VCaP (cell line): Measurements from ENCODE around the gene RAPGEF1.

Experiments used
- H3K27ac ChIP-seq: fragments of 450-650 bp; 2 replicates; pipeline ENCODE4 v1.5.1; 2017
- TF ChIP-seq, protein P1 (sequence below): fragments of 450-650 bp; conservative IDR thresholded peaks from 2 replicates; pipeline ENCODE4 v1.5.1; 2017; ENCODE audit warnings: mild to moderate bottlenecking, moderate library complexity

Gene RAPGEF1

GRCh38 chr9:131609099-131609830, 130.6 kb downstream of the RAPGEF1 start:
- H3K27ac ChIP-seq: peak overlapping the region; percentile 81
- TF ChIP-seq, protein P1, sequence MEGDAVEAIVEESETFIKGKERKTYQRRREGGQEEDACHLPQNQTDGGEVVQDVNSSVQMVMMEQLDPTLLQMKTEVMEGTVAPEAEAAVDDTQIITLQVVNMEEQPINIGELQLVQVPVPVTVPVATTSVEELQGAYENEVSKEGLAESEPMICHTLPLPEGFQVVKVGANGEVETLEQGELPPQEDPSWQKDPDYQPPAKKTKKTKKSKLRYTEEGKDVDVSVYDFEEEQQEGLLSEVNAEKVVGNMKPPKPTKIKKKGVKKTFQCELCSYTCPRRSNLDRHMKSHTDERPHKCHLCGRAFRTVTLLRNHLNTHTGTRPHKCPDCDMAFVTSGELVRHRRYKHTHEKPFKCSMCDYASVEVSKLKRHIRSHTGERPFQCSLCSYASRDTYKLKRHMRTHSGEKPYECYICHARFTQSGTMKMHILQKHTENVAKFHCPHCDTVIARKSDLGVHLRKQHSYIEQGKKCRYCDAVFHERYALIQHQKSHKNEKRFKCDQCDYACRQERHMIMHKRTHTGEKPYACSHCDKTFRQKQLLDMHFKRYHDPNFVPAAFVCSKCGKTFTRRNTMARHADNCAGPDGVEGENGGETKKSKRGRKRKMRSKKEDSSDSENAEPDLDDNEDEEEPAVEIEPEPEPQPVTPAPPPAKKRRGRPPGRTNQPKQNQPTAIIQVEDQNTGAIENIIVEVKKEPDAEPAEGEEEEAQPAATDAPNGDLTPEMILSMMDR: no peak

DNA sequence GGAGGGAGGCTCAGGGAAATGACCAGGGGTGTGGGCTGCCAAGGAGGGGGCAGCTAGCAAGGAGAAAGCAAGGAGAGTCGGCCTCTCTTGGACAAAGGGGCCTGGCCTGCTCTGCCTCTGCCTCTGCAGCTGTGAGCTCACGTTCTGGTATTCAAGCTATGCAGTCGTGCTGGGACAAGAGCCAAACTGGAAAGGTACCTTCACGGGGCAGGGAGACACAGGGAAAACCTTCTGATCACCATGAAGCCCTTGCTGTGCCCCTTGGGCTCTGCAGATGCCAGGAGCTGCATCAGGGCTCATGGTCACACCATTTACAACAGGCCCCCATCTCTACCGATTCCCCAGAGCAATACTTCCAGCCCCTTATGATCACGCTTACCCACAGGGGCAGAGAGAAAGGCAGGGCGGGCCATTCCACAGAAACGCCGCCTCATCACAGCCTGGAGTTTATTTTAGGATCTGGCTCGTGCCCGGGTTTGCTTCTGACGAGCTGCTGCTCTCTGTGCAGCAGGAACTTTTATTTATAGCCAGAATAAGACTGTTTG, 131.3 kb downstream of the RAPGEF1 start:
- TF ChIP-seq, protein P1: no peak
- peak overlapping the region; percentile 81 for H3K27ac ChIP-seq

- peak overlapping the region; percentile 81 for H3K27ac ChIP-seq
- TF ChIP-seq, protein P1: no peak
Observed at GRCh38 chr9:131607591-131607990, 132.3 kb downstream of the RAPGEF1 start.

DNA sequence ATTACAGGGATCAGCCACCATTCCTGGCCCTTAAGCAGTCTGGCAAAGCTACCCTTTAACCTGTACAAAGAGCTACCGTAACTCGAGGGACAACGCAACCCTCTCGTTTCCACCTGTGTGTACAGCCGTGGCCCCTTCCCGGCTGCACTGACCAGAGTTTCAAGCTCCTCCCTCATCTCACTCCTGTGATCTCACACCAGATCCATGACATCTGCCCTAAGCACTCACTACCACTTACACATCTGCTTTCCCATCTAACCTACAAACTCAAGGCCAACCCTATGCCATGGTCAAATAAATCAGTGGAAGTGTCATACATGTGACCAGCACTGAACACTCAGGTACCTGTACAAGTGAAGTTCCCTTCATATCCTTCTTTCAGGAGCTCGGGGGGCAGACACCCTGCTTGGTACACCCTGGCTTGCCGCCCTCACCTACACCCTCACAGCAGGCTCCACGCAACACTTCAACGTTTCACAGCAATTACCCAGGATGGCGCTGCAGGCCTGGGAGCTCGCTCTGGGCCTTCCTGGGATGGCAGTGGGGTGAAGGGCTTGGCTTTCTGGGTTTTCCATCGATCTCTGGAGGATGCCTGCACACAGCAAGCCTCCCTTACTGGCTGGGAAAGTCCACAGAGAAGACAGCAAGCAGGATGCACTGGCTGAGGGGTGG, 132.8 kb downstream of the RAPGEF1 start:
- peak overlapping the region; percentile 81; the same call in 1 of the 2 replicates for H3K27ac ChIP-seq
- TF ChIP-seq, protein P1: no peak

GRCh38 chr9:131605770-131606590, 133.9 kb downstream of the RAPGEF1 start:
- H3K27ac ChIP-seq: no peak overlapping the region
- TF ChIP-seq, protein P1: no peak

DNA sequence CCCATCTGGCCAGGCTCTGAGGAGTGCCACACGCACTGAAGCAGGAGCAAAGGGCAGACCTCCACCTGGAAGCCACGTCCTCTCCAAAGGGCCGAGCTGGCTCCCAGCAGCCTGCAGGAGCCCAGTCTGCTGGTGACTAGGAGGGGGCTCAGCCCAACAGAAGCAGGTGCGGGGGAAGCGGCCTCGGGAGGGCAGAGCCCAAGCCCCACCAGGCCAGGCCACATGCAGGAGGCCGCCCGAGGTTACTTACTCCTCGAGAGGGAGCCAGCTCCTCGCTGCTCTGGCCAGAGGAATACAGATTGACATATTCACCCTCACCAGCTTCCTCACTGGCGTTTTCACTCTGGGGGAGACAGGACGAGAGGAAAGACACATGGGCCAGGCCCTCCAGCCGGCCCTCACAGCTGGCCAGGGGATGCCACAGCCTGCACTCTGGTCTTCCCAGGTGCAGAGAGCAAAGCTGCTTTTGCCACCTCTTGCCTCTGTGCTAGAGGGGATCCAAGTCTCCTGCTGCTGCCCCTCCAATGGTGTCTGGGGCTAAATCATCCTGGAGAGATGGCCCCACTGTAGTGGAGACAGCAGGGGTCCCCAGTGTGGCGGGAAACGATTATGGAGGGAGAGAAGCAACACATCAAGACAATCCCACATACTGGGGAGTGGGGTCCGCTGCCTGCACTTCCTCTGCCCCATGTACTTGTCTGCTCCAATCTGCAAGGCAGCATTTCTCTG, 136.0 kb downstream of the RAPGEF1 start:
- H3K27ac ChIP-seq: no peak overlapping the region
- TF ChIP-seq, protein P1: no peak
